ENCODE data around the gene KIF21B.
"Not testable (repeated sequence)": the region's sequence is repeated elsewhere in the genome, so short reads cannot be mapped to it uniquely, and the experiment has no call there.

The KIF21B gene

GRCh38 chr1:200934676-200935245 is 88.8 kb downstream of the KIF21B start:
- ChIA-PET POLR2A (no interaction called here), CTCF (no interaction called here)
- TF ChIP-seq SUZ12 (IDR thresholded peaks at IDR 0.05) (no peak), FOXA1 (IDR thresholded peaks at IDR 0.05) (no peak), PKNOX1 (IDR thresholded peaks at IDR 0.05) (no peak)
- DNase-seq (ENCODE audit: extremely low spot score) = no peak

- TF ChIP-seq FOXK2 (IDR thresholded peaks at IDR 0.05) = no peak
- TF ChIP-seq SP1 (IDR thresholded peaks at IDR 0.05) = no peak
- no peak for TF ChIP-seq FOXM1 (IDR thresholded peaks at IDR 0.05; ENCODE audit: borderline replicate concordance)
- no peak for TF ChIP-seq ZNF384 (IDR thresholded peaks at IDR 0.05)
- TF ChIP-seq L3MBTL2 (conservative IDR thresholded peaks at IDR 0.05) = no peak
- no peak for TF ChIP-seq SUZ12 (IDR thresholded peaks at IDR 0.05)
- no peak for TF ChIP-seq ELF4 (IDR thresholded peaks at IDR 0.05)
- no peak for TF ChIP-seq CTBP1 (IDR thresholded peaks at IDR 0.05; ENCODE audit: borderline replicate concordance)
- TF ChIP-seq BHLHE40 (IDR thresholded peaks at IDR 0.05; ENCODE audit: borderline replicate concordance) = no peak
- no peak for TF ChIP-seq PKNOX1 (IDR thresholded peaks at IDR 0.05)
- TF ChIP-seq FOXA1 (IDR thresholded peaks at IDR 0.05) = no peak
- TF ChIP-seq HDGF (IDR thresholded peaks at IDR 0.05; ENCODE audit: borderline replicate concordance) = no peak
- no peak for TF ChIP-seq ARNT (IDR thresholded peaks at IDR 0.05)
- TF ChIP-seq TARDBP (IDR thresholded peaks at IDR 0.05) = no peak
- TF ChIP-seq NFRKB (IDR thresholded peaks at IDR 0.05) = no peak
- TF ChIP-seq LEF1 (IDR thresholded peaks at IDR 0.05; ENCODE audit: borderline replicate concordance) = no peak
- CTCF ChIA-PET = no interaction called here
- POLR2A ChIA-PET = no interaction called here
- DNase-seq (ENCODE audit: extremely low spot score) = no peak
Measured at GRCh38 chr1:200931776-200932175, 91.7 kb downstream of the KIF21B start.

GRCh38 chr1:200930285-200930684 is 93.2 kb downstream of the KIF21B start:
- DNase-seq (ENCODE audit: extremely low spot score); POLR2A ChIA-PET; CTCF ChIA-PET: not testable (repeated sequence)

- TF ChIP-seq FOXA1 (IDR thresholded peaks at IDR 0.05) (no peak), L3MBTL2 (conservative IDR thresholded peaks at IDR 0.05) (no peak), BHLHE40 (IDR thresholded peaks at IDR 0.05; ENCODE audit: borderline replicate concordance) (no peak), SUZ12 (IDR thresholded peaks at IDR 0.05) (no peak), TARDBP (IDR thresholded peaks at IDR 0.05) (no peak), CTBP1 (IDR thresholded peaks at IDR 0.05; ENCODE audit: borderline replicate concordance) (no peak), ELF4 (IDR thresholded peaks at IDR 0.05) (no peak), SP1 (IDR thresholded peaks at IDR 0.05) (no peak), ARNT (IDR thresholded peaks at IDR 0.05) (no peak), NFRKB (IDR thresholded peaks at IDR 0.05) (no peak), LEF1 (IDR thresholded peaks at IDR 0.05; ENCODE audit: borderline replicate concordance) (no peak), FOXM1 (IDR thresholded peaks at IDR 0.05; ENCODE audit: borderline replicate concordance) (no peak), HDGF (IDR thresholded peaks at IDR 0.05; ENCODE audit: borderline replicate concordance) (no peak), ZNF384 (IDR thresholded peaks at IDR 0.05) (no peak)
- POLR2A ChIA-PET = no interaction called here
- DNase-seq (ENCODE audit: extremely low spot score) = no peak
- CTCF ChIA-PET = no interaction called here
Measured at GRCh38 chr1:200929530-200930278, 93.8 kb downstream of the KIF21B start.

GRCh38 chr1:200925831-200926230 is 97.7 kb downstream of the KIF21B start:
- TF ChIP-seq TARDBP (IDR thresholded peaks at IDR 0.05) = no peak
- no peak for TF ChIP-seq L3MBTL2 (conservative IDR thresholded peaks at IDR 0.05)
- no peak for TF ChIP-seq PKNOX1 (IDR thresholded peaks at IDR 0.05)
- no peak for DNase-seq (ENCODE audit: extremely low spot score)
- CTCF ChIA-PET = no interaction called here
- POLR2A ChIA-PET = no interaction called here

GRCh38 chr1:200923601-200924000 is 99.9 kb downstream of the KIF21B start:
- no peak for TF ChIP-seq FOXK2 (IDR thresholded peaks at IDR 0.05)
- TF ChIP-seq LEF1 (IDR thresholded peaks at IDR 0.05; ENCODE audit: borderline replicate concordance) = no peak
- TF ChIP-seq SUZ12 (IDR thresholded peaks at IDR 0.05) = no peak
- no peak for TF ChIP-seq L3MBTL2 (conservative IDR thresholded peaks at IDR 0.05)
- TF ChIP-seq NFRKB (IDR thresholded peaks at IDR 0.05) = no peak
- TF ChIP-seq SP1 (IDR thresholded peaks at IDR 0.05) = no peak
- POLR2A ChIA-PET = no interaction called here
- DNase-seq (ENCODE audit: extremely low spot score) = no peak
- CTCF ChIA-PET = no interaction called here

- ChIA-PET POLR2A (no interaction called here), CTCF (interaction anchor here (0.7 kb wide), 1 partner anchor 300 kb away, joined by 8 read pairs; no protein-coding TSS in a partner anchor)
- TF ChIP-seq NFRKB (IDR thresholded peaks at IDR 0.05) = no peak
- TF ChIP-seq TARDBP (IDR thresholded peaks at IDR 0.05) = no peak
- no peak for TF ChIP-seq FOXA1 (IDR thresholded peaks at IDR 0.05)
- no peak for TF ChIP-seq LEF1 (IDR thresholded peaks at IDR 0.05; ENCODE audit: borderline replicate concordance)
- no peak for TF ChIP-seq FOXM1 (IDR thresholded peaks at IDR 0.05; ENCODE audit: borderline replicate concordance)
- no peak for TF ChIP-seq SP1 (IDR thresholded peaks at IDR 0.05)
- TF ChIP-seq PKNOX1 (IDR thresholded peaks at IDR 0.05) = no peak
- TF ChIP-seq ZNF384 (IDR thresholded peaks at IDR 0.05) = no peak
- TF ChIP-seq CTBP1 (IDR thresholded peaks at IDR 0.05; ENCODE audit: borderline replicate concordance) = no peak
- TF ChIP-seq L3MBTL2 (conservative IDR thresholded peaks at IDR 0.05) = no peak
- no peak for TF ChIP-seq HDGF (IDR thresholded peaks at IDR 0.05; ENCODE audit: borderline replicate concordance)
- TF ChIP-seq SUZ12 (IDR thresholded peaks at IDR 0.05) = no peak
- TF ChIP-seq BHLHE40 (IDR thresholded peaks at IDR 0.05; ENCODE audit: borderline replicate concordance) = no peak
- no peak for DNase-seq (ENCODE audit: extremely low spot score)
Measured at GRCh38 chr1:200922406-200922805, 101.1 kb downstream of the KIF21B start.

All from HEK293T (cell line).